Measurements from ENCODE around the gene OPA3.

OPA3 gene

GRCh38 chr19:45517641-45518468 lies 66.7 kb downstream of the OPA3 start:
- TF ChIP-seq CTCF (IDR thresholded peaks at IDR 0.05; ENCODE audit: extremely low read depth, missing control alignments) = no peak

GRCh38 chr19:45517238-45517637 lies 67.4 kb downstream of the OPA3 start:
- DNase-seq (ENCODE audit: low spot score) = no peak
- TF ChIP-seq CTCF (IDR thresholded peaks at IDR 0.05; ENCODE audit: extremely low read depth, missing control alignments) = no peak

More at GRCh38 chr19:45517641-45518468, 66.7 kb downstream of the OPA3 start:
- no peak for DNase-seq (ENCODE audit: low spot score)

GRCh38 chr19:45515807-45516401 lies 68.7 kb downstream of the OPA3 start:
- no peak for TF ChIP-seq CTCF (IDR thresholded peaks at IDR 0.05; ENCODE audit: extremely low read depth, missing control alignments)
- DNase-seq (ENCODE audit: low spot score) = peak; percentile 44

- no peak for TF ChIP-seq CTCF (IDR thresholded peaks at IDR 0.05; ENCODE audit: extremely low read depth, missing control alignments)
- peak; percentile 67 for DNase-seq (ENCODE audit: low spot score)
Measured at GRCh38 chr19:45515081-45515624, 69.4 kb downstream of the OPA3 start.

- no peak for TF ChIP-seq CTCF (IDR thresholded peaks at IDR 0.05; ENCODE audit: extremely low read depth, missing control alignments)
- peak; percentile 30 for DNase-seq (ENCODE audit: low spot score)
Measured at GRCh38 chr19:45514376-45515051, 70.1 kb downstream of the OPA3 start.

- no peak for TF ChIP-seq CTCF (IDR thresholded peaks at IDR 0.05; ENCODE audit: extremely low read depth, missing control alignments)
- DNase-seq (ENCODE audit: low spot score) = no peak
Measured at GRCh38 chr19:45512881-45513483, 71.6 kb downstream of the OPA3 start.

Data from GM20000 (cell line).